ENCODE measurements around the gene LMX1A.

LMX1A gene

DNA sequence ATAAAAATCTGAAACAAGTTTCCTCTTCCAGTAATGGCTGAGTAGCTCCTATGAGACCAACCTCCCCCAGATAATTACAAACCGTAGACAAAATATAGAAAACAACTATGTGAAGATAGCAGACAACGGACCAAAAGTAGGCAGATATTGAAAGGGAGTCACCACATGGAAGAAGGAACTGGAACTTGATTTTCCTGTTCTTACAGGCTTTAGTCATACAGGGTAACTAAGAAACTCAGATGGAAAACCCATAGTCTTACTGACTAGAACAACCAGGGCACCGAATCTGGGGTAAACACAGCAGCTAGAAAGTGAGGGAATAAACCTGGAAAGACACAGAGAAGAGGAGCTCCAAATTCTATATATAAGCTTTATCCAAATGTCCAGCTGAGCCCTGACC is 26.0 kb downstream of the LMX1A start:
- Histone ChIP-seq H3K4me2 (ENCODE audit: low read depth, low read length) (no peak overlapping the region), H3F3A (ENCODE audit: insufficient read depth, low read length) (no peaks in the 10 kb centered on the region), H3K9me2 (replicated peaks; ENCODE audit: insufficient read depth, low read length) (no peaks in the 10 kb centered on the region), H4K20me1 (ENCODE audit: insufficient read depth, low read length) (no peaks in the 10 kb centered on the region), H3K79me2 (ENCODE audit: low read length) (no peaks in the 10 kb centered on the region), H3K27ac (ENCODE audit: low read length) (no peak overlapping the region), H3K9ac (ENCODE audit: low read length) (no peak overlapping the region), H3K36me3 (replicated peaks; ENCODE audit: insufficient read depth, low read length) (no peaks in the 10 kb centered on the region), H3K27me3 (replicated peaks; ENCODE audit: insufficient read depth, low read length) (no peaks in the 10 kb centered on the region), H3K9me3 (replicated peaks; ENCODE audit: insufficient read depth, low read length) (no peaks in the 10 kb centered on the region), H3K4me3 (ENCODE audit: low read length) (no peak overlapping the region), H2AFZ (ENCODE audit: low read length) (no peak overlapping the region), H3K4me1 (ENCODE audit: low read length) (no peaks in the 10 kb centered on the region)
- no peak for TF ChIP-seq CTCF (IDR thresholded peaks at IDR 0.05; ENCODE audit: low read length)
- TF ChIP-seq EZH2 (optimal IDR thresholded peaks at IDR 0.05; ENCODE audit: low read depth, low read length), result no peak
- no peak for TF ChIP-seq EZH2phosphoT487 (IDR thresholded peaks at IDR 0.05; ENCODE audit: low read length)
- DNase-seq, result no peak

- no peak overlapping the region for H3K4me3 ChIP-seq (ENCODE audit: low read length)
- H3K9ac ChIP-seq (ENCODE audit: low read length), result no peak overlapping the region
Measured at GRCh38 chr1:165329104-165329503, 27.4 kb downstream of the LMX1A start.

GRCh38 chr1:165328136-165328535 is 28.4 kb downstream of the LMX1A start:
- Histone ChIP-seq H3K9me2 (replicated peaks; ENCODE audit: insufficient read depth, low read length) (no peaks in the 10 kb centered on the region), H3K79me2 (ENCODE audit: low read length) (no peaks in the 10 kb centered on the region), H3K9ac (ENCODE audit: low read length) (no peak overlapping the region), H4K20me1 (ENCODE audit: insufficient read depth, low read length) (no peaks in the 10 kb centered on the region), H3F3A (ENCODE audit: insufficient read depth, low read length) (no peaks in the 10 kb centered on the region), H3K9me3 (replicated peaks; ENCODE audit: insufficient read depth, low read length) (no peaks in the 10 kb centered on the region), H2AFZ (ENCODE audit: low read length) (no peak overlapping the region), H3K4me3 (ENCODE audit: low read length) (no peak overlapping the region), H3K4me2 (ENCODE audit: low read depth, low read length) (no peak overlapping the region), H3K27ac (ENCODE audit: low read length) (no peak overlapping the region), H3K4me1 (ENCODE audit: low read length) (no peaks in the 10 kb centered on the region), H3K27me3 (replicated peaks; ENCODE audit: insufficient read depth, low read length) (no peaks in the 10 kb centered on the region), H3K36me3 (replicated peaks; ENCODE audit: insufficient read depth, low read length) (no peaks in the 10 kb centered on the region)
- TF ChIP-seq EZH2 (optimal IDR thresholded peaks at IDR 0.05; ENCODE audit: low read depth, low read length) (no peak), CTCF (IDR thresholded peaks at IDR 0.05; ENCODE audit: low read length) (no peak), EZH2phosphoT487 (IDR thresholded peaks at IDR 0.05; ENCODE audit: low read length) (no peak)
- DNase-seq, result no peak

More at GRCh38 chr1:165329104-165329503, 27.4 kb downstream of the LMX1A start:
- no peak for TF ChIP-seq CTCF (IDR thresholded peaks at IDR 0.05; ENCODE audit: low read length)
- no peak for TF ChIP-seq EZH2 (optimal IDR thresholded peaks at IDR 0.05; ENCODE audit: low read depth, low read length)
- no peak for TF ChIP-seq EZH2phosphoT487 (IDR thresholded peaks at IDR 0.05; ENCODE audit: low read length)
- Histone ChIP-seq H2AFZ (ENCODE audit: low read length) (no peak overlapping the region), H3K27me3 (replicated peaks; ENCODE audit: insufficient read depth, low read length) (no peaks in the 10 kb centered on the region), H3K4me1 (ENCODE audit: low read length) (no peaks in the 10 kb centered on the region), H3K4me2 (ENCODE audit: low read depth, low read length) (no peak overlapping the region), H3K9me2 (replicated peaks; ENCODE audit: insufficient read depth, low read length) (no peaks in the 10 kb centered on the region), H3K79me2 (ENCODE audit: low read length) (no peaks in the 10 kb centered on the region), H3K27ac (ENCODE audit: low read length) (no peak overlapping the region), H3F3A (ENCODE audit: insufficient read depth, low read length) (no peaks in the 10 kb centered on the region), H3K36me3 (replicated peaks; ENCODE audit: insufficient read depth, low read length) (no peaks in the 10 kb centered on the region), H4K20me1 (ENCODE audit: insufficient read depth, low read length) (no peaks in the 10 kb centered on the region), H3K9me3 (replicated peaks; ENCODE audit: insufficient read depth, low read length) (no peaks in the 10 kb centered on the region)
- DNase-seq, result no peak
